K562 (cell line): ENCODE results near the gene GRIN2A. TPM values are rescaled to one million over a fixed set of nuclear protein-coding genes. Genes with fewer than 3 reads are reported as not detected.

Experiments
- ADNP ChIP-seq: fragments of 200-800 bp; sonication (Bioruptor generic); IDR thresholded peaks from 2 replicates; pipeline ENCODE4 v1.6.1; 2016; ENCODE audit warnings: missing genetic modification characterization, missing compliant biosample characterization
- CCNT2 ChIP-seq: IDR thresholded peaks from 2 replicates; pipeline ENCODE4 v1.6.1; 2011; ENCODE audit warnings: borderline replicate concordance, low read depth, mild to moderate bottlenecking, moderate library complexity, mixed read lengths, low read length; ENCODE audit not compliant: insufficient read length; ENCODE audit errors: extremely low read depth
- EHMT2 ChIP-seq: fragments of 450-650 bp; IDR thresholded peaks from 2 replicates; pipeline ENCODE4 v1.6.1; 2018; ENCODE audit warnings: antibody characterized with exemption
- HNRNPUL1 ChIP-seq: fragments of 200-400 bp; formaldehyde crosslinking; IDR thresholded peaks from 2 replicates; pipeline ENCODE4 v1.6.1; 2017; ENCODE audit warnings: low read length
- MAFF ChIP-seq: IDR thresholded peaks from 2 replicates; pipeline ENCODE4 v1.6.1; 2012; ENCODE audit warnings: low read length, improper control_type of control experiment
- MGA ChIP-seq: fragments of 450-650 bp; IDR thresholded peaks from 2 replicates; pipeline ENCODE4 v1.6.1; 2016; ENCODE audit warnings: mild to moderate bottlenecking, moderate library complexity
- PTTG1 ChIP-seq: fragments of 450-650 bp; IDR thresholded peaks from 2 replicates; pipeline ENCODE4 v1.6.1; 2016; ENCODE audit warnings: low read depth, mild to moderate bottlenecking, missing genetic modification characterization, missing compliant biosample characterization
- SAFB ChIP-seq: fragments of 200-400 bp; formaldehyde crosslinking; IDR thresholded peaks from 2 replicates; pipeline ENCODE4 v1.6.1; 2017; ENCODE audit warnings: low read depth, low read length, borderline replicate concordance
- polyA plus RNA-seq, 8 experiments: library from polyadenylated mRNA; depleted of rRNA in 4 of 8; stranded (reverse) in 5 of 8; unstranded in 3 of 8; fragments of >200 nt; fragmentation: Nextera tagmentation in 2 of 8; fragmentation: Illumina TruSeq in 1 of 8; extraction: Ambion mirVana in 2 of 8; extraction: Trizol in 1 of 8; gene quantifications; 2 replicates each; pipeline versions ENCODE4 v1.2.1 to v1.2.3, GENCODE V29; 2011 to 2014; ENCODE audit warnings: inconsistent platforms in 1 of 8, missing spikeins in 1 of 8
- total RNA-seq, 7 experiments: library from RNA; depleted of rRNA in 6 of 7; stranded (reverse); fragments of >200 nt in 6 of 7; fragmentation: Illumina TruSeq in 2 of 7; extraction: Trizol in 2 of 7; gene quantifications; 2 replicates each; pipeline versions ENCODE4 v1.2.1 to v1.2.3, GENCODE V29; 2011 to 2021; ENCODE audit warnings: low replicate concordance in 1 of 7

The GRIN2A gene
- total and polyA plus RNA-seq, 9 of the 15 experiments (the other 6 are each of a cell fraction or from before 2014, with no cell fraction given), result not detected

DNA sequence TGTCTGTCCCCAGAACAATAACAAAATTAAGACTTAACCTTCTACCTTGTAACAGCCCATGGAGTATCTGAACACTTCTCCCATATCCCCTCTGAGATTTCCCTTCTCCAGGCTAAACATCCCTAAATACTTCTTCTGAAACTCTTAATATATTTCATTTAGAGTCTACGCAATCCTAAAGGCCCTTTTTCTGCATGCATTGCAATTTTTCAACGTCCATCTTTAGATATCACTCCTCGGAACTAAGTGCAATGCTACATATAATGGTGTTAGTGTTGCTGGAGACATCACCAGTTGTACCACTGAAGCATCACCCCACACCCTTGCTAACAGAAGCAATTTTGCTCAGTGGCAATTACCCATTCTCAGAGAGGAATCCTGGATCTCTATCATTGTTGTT is 13.2 kb downstream of the GRIN2A start (continued):
- TF ChIP-seq MGA (no peak), EHMT2 (no peak), SAFB (no peak), ADNP (no peak), CCNT2 (no peak), HNRNPUL1 (no peak), MAFF (no peak), PTTG1 (tag) (no peak)
